Stimulated activated CD8-positive, alpha-beta memory T cell treated with anti-CD3 and anti-CD28 coated beads, Interleukin-15, amount 100 ng/mL, for 48 hours (primary cell): ENCODE results near the gene GTPBP6.
"Not testable (repeated sequence)": the region's sequence is repeated elsewhere in the genome, so short reads cannot be mapped to it uniquely, and the experiment has no call there.

Experiments used
- DNase-seq, 2 donors: peaks; one replicate each; pipeline ENCODE4 v3.0.0-alpha.2; 2020; ENCODE audit warnings: low read depth in 2 of 2

Gene GTPBP6

GRCh38 chrX:265502-265901 is 53.1 kb downstream of the GTPBP6 start:
- DNase-seq, result no peak

GRCh38 chrX:264634-265455 is 53.8 kb downstream of the GTPBP6 start:
- DNase-seq, result no peak

GRCh38 chrX:264006-264405 is 54.6 kb downstream of the GTPBP6 start:
- not testable (repeated sequence) for DNase-seq

GRCh38 chrX:262381-262909 is 56.2 kb downstream of the GTPBP6 start:
- DNase-seq, result no peak

- DNase-seq, result no peak
Observed at GRCh38 chrX:261919-262352, 56.7 kb downstream of the GTPBP6 start.

- DNase-seq, result no peak
Observed at GRCh38 chrX:261167-261918, 57.3 kb downstream of the GTPBP6 start.

GRCh38 chrX:259692-260355 is 58.8 kb downstream of the GTPBP6 start:
- DNase-seq, result no peak

- DNase-seq, result no peak
Observed at GRCh38 chrX:258291-259040, 60.1 kb downstream of the GTPBP6 start.

GRCh38 chrX:257681-258289 is 60.8 kb downstream of the GTPBP6 start:
- no peak for DNase-seq

- not testable (repeated sequence) for DNase-seq
Observed at GRCh38 chrX:257054-257453, 61.5 kb downstream of the GTPBP6 start.

- no peak for DNase-seq
Observed at GRCh38 chrX:255923-256331, 62.7 kb downstream of the GTPBP6 start.
